ENCODE results near the gene FPR3. TPM values are rescaled to one million over a fixed set of nuclear protein-coding genes. Genes with fewer than 3 reads are reported as not detected.
"Not testable (repeated sequence)": the region's sequence is repeated elsewhere in the genome, so short reads cannot be mapped to it uniquely, and the experiment has no call there.

Gene FPR3
- polyA plus RNA-seq, 1 donor = 0.16 TPM

- DNase-seq (ENCODE audit: low read depth) = no peak
Observed at GRCh38 chr19:51783372-51783771, 11.6 kb upstream of the FPR3 start.

- DNase-seq (ENCODE audit: low read depth) = no peak
Observed at GRCh38 chr19:51784109-51784785, 10.7 kb upstream of the FPR3 start.

GRCh38 chr19:51784922-51785690 lies 9.9 kb upstream of the FPR3 start:
- DNase-seq (ENCODE audit: low read depth) = no peak

- no peak for DNase-seq (ENCODE audit: low read depth)
Observed at GRCh38 chr19:51786646-51787494, 8.1 kb upstream of the FPR3 start.

GRCh38 chr19:51788029-51788428 lies 6.9 kb upstream of the FPR3 start:
- no peak for DNase-seq (ENCODE audit: low read depth)

- no peak for DNase-seq (ENCODE audit: low read depth)
Observed at GRCh38 chr19:51789061-51789795, 5.7 kb upstream of the FPR3 start.

GRCh38 chr19:51792932-51793331 lies 2.0 kb upstream of the FPR3 start:
- no peak for DNase-seq (ENCODE audit: low read depth)

- DNase-seq (ENCODE audit: low read depth) = no peak
Observed at GRCh38 chr19:51793994-51794393, 963 bp upstream of the FPR3 start.

- DNase-seq (ENCODE audit: low read depth) = no peak
Observed at GRCh38 chr19:51796195-51796679, 1.3 kb downstream of the FPR3 start.

GRCh38 chr19:51797480-51797879 lies 2.5 kb downstream of the FPR3 start:
- no peak for DNase-seq (ENCODE audit: low read depth)

GRCh38 chr19:51798062-51798461 lies 3.1 kb downstream of the FPR3 start:
- DNase-seq (ENCODE audit: low read depth) = no peak

- no peak for DNase-seq (ENCODE audit: low read depth)
Observed at GRCh38 chr19:51799034-51799773, 4.2 kb downstream of the FPR3 start.

- no peak for DNase-seq (ENCODE audit: low read depth)
Observed at GRCh38 chr19:51799774-51800472, 5.0 kb downstream of the FPR3 start.

GRCh38 chr19:51800473-51801244 lies 5.7 kb downstream of the FPR3 start:
- no peak for DNase-seq (ENCODE audit: low read depth)

- no peak for DNase-seq (ENCODE audit: low read depth)
Observed at GRCh38 chr19:51802775-51803174, 7.8 kb downstream of the FPR3 start.

- DNase-seq (ENCODE audit: low read depth) = no peak
Observed at GRCh38 chr19:51803519-51803918, 8.6 kb downstream of the FPR3 start.

GRCh38 chr19:51803967-51804366 lies 9.0 kb downstream of the FPR3 start:
- DNase-seq (ENCODE audit: low read depth) = no peak

GRCh38 chr19:51804789-51805188 lies 9.8 kb downstream of the FPR3 start:
- not testable (repeated sequence) for DNase-seq (ENCODE audit: low read depth)

- DNase-seq (ENCODE audit: low read depth) = not testable (repeated sequence)
Observed at GRCh38 chr19:51805396-51805795, 10.4 kb downstream of the FPR3 start.
